OCI-M2 (cell line): ENCODE measurements around the gene AVEN.
"Not testable (repeated sequence)": the region's sequence is repeated elsewhere in the genome, so short reads cannot be mapped to it uniquely, and the experiment has no call there.

Source experiments
- DNase-seq: peaks from one replicate; lab custom pipeline; 2025; ENCODE audit not compliant: unreplicated experiment; lab: John Stamatoyannopoulos, UW

The AVEN gene

DNA sequence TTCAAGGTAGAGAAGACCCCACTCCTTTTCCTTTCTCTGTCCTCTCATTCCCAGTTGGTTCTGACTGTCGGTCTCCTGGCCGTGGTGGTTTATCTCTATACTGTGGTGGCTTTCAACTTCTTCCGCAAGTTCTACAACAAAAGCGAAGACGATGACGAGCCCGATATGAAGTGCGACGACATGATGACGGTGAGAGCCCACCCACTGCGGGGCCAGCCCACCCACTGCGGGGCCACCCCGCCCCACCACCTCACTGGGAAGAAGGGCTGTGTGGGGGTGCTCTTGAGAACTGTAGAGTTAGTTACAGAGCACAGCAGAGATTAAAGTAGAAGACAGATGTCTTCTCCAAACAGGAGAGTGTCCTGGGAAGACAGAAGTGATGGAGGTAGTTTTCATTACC is 181.3 kb downstream of the AVEN start:
- no peak for DNase-seq

DNA sequence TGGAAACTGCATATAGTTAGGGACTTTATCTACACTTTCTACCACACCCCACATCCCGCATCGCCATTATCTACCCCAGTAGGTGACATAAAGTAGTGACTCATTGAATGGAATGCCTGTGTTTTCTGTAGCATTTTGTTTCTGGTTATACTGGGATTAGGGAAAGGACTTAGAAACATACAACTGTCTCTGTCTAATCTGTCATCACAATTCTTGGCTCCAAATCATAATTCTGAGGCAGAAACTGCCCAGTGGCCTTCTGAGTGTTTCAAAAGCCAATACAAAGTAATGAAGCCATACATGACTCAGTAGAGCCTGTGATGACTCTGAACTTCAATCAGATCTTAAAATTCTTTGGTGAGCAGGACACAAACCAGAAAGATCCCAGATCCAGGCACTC is 186.4 kb downstream of the AVEN start:
- DNase-seq = no peak

DNA sequence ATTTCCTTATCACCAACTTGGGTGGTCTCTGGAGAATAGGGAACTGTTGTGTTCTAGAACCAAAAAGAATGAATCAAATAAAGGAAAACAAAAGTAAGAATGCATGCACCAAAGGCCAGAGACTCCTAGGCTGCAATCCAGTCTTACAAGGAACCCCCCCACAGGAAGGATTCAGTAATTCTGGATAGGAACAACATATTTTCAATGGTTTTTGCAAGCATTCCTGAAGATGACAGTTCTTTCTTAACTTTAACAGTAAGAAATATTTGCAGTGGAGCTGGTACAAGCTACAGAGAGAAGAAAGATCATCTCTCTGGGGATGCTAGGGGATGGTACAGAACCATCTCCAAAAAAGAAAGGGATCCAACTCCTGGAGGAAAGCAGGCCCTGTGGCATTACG is 186.9 kb downstream of the AVEN start:
- no peak for DNase-seq

DNA sequence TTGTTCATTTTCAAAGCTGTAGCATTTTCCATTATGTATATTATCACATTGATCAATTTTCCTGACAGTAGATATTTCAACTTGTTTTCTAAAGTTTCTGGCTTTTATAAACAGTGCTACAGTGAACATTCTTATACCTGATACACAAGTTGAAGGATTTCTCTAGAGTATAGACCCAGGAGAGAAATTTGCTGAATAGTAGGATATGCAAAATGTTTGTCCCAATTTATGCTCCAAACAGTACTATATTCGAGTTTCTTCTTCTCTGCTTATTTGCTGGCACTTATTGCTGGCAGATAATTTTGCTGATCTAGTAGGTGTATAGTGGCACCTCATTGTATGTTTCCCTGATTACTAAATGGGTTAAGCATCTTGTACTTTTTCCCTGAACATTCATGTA is 187.9 kb downstream of the AVEN start:
- DNase-seq = no peak

DNA sequence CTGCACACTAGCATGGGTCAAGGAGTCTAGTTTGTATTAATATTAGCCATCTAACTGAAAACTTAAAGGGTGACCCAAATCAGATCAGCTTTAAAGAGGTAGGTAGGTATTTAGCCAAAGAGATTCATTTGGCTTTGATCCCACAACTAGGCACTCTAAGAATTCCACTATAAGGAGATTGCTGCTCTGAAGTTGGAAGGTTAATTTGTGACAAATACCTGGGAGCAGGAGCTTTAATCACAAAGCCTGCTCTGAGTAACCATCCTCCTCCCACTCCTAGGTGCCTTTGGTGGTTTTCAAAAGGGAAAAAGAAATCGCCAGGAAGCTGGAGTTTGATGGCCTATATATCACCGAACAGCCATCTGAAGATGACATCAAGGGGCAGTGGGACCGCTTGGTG is 191.0 kb downstream of the AVEN start:
- no peak for DNase-seq

DNA sequence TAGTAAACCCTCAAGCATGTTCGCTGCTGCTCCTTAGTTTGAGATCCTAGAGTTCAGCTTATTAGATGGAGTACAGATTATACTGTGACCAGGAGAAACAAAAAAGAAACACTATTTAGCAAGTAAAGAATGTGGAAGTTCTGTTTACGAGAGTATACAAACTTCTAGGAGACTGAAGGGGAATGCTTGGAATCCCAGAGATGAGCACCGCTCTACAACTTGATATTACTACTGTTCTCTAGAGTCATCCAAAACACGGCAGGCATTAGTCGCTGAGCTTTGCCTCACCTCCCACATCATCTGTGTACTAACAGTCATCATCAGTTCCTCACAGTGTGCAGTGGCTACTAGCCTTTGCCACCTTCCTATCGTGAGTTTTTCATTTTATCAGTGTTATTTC is 192.1 kb downstream of the AVEN start:
- DNase-seq = no peak

DNA sequence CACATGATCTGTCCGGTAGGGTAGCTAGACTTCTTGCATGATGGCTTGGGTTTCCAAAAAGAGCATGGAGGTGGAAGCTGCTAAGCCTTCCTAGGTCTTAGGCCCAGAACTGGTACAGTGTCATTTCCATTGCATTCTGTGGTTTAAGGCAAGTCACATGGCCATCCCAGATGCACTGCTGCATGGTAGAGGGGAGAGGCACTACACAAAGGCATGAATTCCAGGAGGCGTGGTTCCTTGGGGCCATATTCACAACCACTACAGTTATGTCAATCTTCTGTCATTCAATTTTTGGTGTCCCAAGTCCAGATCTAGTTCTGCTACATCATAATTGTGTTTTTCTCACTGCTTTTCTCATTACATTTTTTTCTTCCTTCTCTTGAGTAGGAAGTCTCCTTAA is 192.9 kb downstream of the AVEN start:
- DNase-seq = no peak

DNA sequence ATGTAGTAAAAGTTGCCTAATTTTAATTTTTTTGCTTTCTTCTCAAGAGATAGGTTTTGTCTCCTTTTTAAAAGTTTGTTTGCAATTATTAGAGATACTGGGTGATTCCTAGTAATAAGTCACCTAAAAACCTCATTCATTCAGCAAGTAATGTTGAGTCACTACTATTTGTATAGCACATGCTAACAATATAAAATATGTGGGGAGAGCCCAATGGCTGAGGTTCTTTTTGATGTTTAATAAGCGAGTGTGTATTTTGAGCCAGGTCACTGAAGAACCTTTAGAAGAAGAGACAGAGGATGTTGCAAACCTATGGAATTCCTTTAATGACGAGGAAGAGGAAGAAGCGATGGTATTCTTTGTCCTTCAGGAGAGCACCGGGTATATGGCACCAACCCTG is 194.4 kb downstream of the AVEN start:
- no peak for DNase-seq

DNA sequence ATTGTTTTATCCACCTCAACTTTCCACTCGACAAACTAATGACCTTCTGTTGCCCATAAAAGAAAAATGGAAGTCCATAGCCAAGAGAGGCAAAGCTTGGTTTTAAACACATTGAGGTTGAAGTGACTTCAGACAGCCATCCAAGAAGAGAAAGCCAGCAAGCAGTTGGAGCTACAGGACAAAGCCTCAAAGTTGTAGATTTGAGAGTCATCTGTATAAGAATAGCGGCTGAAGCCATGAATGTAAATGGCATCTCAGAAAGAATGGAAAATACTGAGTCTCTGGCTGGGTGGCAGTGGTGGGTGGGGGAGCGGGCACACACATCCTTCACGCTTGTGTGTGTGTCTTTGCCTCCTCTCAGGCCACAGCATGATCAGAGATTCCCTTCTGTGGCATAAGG is 194.8 kb downstream of the AVEN start:
- DNase-seq = no peak

DNA sequence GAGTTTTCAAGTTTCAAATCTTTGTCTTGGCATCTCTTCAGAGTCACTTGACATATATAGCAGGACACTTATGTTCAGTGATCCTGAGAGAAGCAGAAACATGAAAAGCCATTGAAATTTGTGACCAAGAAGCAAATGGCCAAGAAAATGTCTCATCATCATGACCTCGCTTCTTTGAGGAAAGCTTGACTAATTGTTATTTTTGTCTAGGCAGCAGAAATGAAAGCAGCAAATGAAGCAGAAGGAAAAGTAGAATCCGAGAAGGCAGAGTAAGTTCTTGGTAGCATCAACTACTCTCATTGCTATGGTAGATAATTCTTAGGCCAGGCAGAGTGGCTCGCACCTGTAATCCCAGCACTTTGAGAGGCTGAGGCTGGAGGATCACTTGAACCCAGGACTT is 198.4 kb downstream of the AVEN start:
- no peak for DNase-seq

DNA sequence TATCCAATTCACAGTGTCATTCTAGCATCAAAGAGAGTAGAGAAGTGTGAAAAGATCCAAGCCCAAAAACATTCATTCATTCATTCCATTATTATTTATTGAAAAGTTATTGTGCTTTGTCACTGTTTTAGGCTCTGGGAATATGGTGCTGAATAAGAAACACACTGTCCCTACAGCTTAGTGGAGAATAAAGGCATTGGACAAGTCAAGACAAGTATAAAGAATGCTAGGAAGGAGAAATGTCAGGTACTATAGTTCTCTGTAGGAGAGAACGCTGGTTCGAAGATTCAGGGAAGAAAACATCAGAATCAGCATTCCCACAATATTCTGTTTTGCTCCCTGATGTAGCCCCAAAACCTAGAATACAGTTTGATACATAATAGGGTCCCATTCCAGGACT is 199.5 kb downstream of the AVEN start:
- DNase-seq = no peak

DNA sequence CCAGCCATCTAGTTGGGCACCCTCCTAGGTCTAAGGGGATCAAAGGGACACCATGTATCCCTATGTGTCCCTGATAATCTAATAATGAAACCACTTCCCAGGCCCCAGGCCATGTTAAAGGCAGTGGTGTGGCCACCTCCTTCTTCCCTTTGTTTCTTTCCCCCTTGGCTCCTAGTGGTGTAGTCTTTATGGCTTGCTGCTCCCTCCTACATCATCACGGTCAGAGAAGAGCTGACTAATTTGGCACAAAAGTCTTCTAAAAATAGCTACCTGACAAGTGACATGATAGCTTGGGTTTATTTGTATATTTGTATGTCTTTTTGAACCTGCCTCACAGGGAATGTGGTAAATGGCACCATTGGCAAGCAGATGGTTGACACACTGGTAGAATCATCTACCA is 201.7 kb downstream of the AVEN start:
- DNase-seq = no peak

DNA sequence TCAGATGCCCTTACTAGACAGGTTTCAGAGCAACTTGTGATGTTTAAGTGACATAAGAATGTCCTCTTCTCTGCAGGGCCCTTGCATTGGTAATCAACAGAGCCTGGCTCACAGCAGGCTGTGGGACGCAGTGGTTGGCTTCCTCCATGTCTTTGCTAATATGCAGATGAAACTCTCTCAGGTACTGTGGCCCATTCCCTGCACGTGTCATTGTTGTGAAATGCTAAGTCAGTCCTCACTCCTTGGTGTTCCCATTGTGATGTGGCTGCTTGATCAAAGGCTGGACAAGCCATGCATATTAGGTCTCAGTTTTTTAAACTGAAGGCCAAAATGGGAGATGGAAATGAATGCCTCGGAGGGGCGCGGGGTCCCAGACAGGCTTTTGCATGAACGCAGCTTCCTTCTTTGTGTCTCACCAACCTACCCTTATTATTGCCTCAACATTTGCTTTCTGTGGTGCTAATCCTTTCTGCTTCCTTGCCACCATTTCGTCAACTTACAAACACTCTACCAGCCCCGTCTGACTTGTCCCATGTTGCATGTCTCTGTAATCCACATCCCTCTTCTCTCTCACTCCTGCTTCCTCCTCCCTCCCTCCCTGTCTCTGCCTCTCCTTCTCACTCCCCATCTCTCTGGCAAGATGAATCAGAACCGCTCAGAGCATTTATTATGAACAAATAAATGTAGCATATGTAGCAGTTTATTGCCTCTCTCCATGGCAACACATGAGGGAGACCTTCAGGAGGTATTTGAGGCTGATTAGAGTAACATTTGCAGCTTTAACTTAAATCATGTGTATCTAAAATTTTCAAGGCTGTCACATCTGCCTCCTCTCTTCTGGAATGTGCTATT is 203.9 kb downstream of the AVEN start:
- DNase-seq = no peak

DNA sequence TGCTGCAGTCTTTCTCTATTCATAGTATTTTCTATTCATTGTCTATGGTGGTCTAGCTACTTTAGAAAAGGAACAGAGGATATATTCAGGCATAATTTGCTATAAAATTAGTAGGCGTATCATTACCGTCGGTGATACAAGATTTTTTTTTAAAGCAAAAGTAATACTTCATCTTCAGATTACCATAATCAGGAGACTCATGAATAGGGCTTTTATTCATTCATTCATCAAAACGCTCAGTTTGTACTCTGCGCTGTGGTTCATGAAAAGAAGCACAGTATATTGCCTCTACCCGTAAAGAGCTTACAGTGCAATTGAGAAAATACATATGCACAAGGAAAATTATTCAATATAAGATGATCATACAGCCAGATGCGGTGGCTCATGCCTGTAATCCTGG is 207.4 kb downstream of the AVEN start:
- no peak for DNase-seq

DNA sequence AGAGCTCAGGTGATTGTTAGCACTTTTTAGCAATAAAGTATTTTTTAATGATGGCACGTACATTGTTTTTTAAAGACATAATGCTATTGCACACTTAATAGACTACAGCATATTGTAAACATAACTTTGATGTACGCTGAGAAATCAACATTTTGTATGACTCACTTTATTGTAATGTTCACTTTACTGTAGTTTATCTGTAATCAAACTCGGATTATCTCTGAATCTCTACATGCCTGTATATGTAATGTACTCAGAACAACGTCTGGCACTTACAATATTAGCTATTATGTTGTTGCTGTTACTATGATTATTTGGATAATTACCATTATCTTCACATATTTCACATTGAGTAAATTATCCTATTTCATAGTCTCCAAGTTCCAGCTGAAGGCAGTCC is 208.7 kb downstream of the AVEN start:
- DNase-seq = no peak

DNA sequence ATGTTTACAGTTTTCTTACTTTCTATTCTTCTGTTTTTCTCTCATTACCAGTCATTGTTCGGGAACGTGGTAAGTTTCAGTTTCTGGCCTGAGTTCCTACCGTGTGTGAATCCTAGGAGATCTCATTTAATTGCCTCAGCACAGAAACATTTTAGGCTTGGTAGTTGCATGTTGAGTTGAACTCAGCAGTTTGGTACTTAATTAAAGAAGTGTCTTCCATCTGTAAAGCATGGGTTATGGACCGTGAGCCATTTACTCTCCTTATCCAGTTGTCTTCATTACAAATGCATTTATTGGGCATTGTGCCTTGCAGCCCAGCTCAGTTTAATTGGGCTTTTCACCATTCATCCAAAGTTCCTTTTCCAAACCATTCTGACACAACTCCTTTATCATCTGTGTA is 212.8 kb downstream of the AVEN start:
- no peak for DNase-seq

DNA sequence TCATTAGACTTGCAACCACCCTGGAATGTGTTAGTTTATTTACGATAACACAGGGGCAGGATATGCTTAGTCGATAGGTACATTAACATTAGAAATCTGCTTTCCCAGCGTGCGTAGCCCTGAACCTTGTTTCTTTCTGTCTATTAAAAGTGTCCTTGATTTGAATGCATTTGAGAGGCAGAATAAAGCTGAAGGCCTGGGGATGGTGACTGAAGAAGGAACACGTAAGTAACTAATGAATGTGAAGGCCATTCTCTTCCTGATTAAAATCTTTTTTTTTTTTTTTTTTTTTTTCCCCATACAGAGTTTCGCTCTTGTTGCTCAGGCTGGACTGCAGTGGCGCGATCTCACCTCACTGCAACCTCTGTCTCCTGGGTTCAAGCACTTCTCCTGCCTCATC is 213.6 kb downstream of the AVEN start:
- no peak for DNase-seq

DNA sequence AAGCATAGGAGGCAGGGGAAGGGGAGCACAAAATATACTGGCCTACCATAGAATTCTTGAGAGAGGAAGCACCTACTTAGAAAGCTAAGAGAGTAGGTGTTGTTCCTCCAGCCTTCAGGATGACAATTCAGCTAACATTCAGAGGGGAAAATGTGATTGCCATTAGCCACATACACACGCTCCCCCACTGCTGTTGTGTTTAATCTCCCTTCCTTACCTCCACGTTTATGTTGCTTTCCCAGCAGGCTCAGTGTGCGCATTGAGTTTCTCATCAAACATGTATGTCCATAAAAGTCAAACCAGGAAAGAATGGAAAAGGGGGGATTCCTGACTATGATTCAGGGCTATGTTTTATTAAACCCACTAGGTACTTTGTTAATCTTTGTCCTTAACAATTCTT is 215.9 kb downstream of the AVEN start:
- DNase-seq = no peak

DNA sequence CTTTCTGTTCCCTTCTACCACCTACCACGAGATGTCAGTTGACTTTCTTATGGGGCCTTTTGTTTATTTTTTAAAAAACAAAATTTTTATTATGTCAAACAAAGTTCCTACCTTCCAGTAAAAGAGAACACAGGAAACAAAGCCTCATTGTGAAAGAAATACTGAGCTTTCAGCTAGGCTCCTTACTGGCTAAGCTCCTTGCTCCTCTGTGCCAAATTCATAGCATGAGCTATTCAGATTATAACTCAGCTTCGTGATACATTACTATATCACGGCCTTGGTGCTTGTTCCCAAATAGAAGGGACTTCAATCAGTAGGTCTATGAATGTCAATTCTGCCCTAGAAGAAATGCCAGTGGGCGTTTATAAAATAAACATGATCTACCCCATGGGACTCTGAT is 216.5 kb downstream of the AVEN start:
- no peak for DNase-seq

DNA sequence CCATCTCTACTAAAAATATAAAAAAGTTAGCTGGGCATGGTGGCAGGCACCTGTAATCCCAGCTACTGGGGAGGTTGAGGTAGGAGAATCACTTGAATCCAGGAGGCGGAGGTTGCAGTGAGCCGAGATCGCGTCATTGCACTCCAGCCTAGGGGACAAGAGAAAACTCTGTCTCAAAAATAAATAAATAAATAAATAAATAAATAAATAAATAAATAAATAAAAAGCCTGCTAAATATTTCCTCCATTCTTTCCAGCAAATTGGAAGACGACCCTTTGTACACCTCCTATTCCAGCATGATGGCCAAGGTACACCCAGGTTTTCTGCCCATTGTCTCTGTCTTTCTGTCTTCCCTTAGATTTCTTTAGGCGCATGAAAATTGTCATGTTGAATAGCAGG is 219.5 kb downstream of the AVEN start:
- not testable (repeated sequence) for DNase-seq
